HEK293T (cell line): Measurements from ENCODE around the gene SLC26A8.

Experiments used
- ARNT ChIP-seq: fragments of 450-650 bp; IDR thresholded peaks from 2 replicates; pipeline ENCODE4 v1.6.1; 2017; ENCODE audit warnings: mild to moderate bottlenecking
- ELF4 ChIP-seq: fragments of 450-650 bp; IDR thresholded peaks from 2 replicates; pipeline ENCODE4 v1.6.1; 2017; ENCODE audit warnings: antibody characterized with exemption
- FOXK2 ChIP-seq: fragments of 450-650 bp; IDR thresholded peaks from 2 replicates; pipeline ENCODE4 v1.6.1; 2016; ENCODE audit warnings: mild to moderate bottlenecking
- SUZ12 ChIP-seq: fragments of 450-650 bp; IDR thresholded peaks from 2 replicates; pipeline ENCODE4 v1.6.1; 2016; ENCODE audit warnings: mild to moderate bottlenecking

GRCh38 chr6:35903679-35904078 lies 120.8 kb downstream of the SLC26A8 start:
- TF ChIP-seq ARNT (no peak), FOXK2 (no peak), SUZ12 (no peak), ELF4 (no peak)
